ENCODE data around the gene TRNAU1AP. TPM values are rescaled to one million over a fixed set of nuclear protein-coding genes. Genes with fewer than 3 reads are reported as not detected.
"Not testable (repeated sequence)": the region's sequence is repeated elsewhere in the genome, so short reads cannot be mapped to it uniquely, and the experiment has no call there.

The TRNAU1AP gene
- total and polyA plus RNA-seq, 4 donors = 19.8 to 39.2 (median 32.9) TPM

- DNase-seq (peak in 1 of 2 donors; percentile 55), ATAC-seq (ENCODE audit: low FRiP score) (no peak)
- Histone ChIP-seq H3K4me3 (ENCODE audit: low read length in 2 of 2) (no peak overlapping the region), H3K9me3 (ENCODE audit: control insufficient read depth, low read length) (no peaks in the 10 kb centered on the region), H3K4me1 (ENCODE audit: control insufficient read depth in 1 of 2, insufficient read depth in 2 of 2, low read length in 2 of 2) (no peaks in the 10 kb centered on the region), H3K36me3 (ENCODE audit: control insufficient read depth in 1 of 2, insufficient read depth in 2 of 2, low read length in 1 of 2) (peaks cover 3 to 7% of the 10 kb centered on the region in 2 donors), H3K27ac (ENCODE audit: low read depth in 1 of 2, low read length in 2 of 2) (no peak overlapping the region), H3K27me3 (ENCODE audit: control insufficient read depth in 1 of 2, insufficient read depth in 2 of 2, low read length in 1 of 2) (no peaks in the 10 kb centered on the region)
- 73 to 74% methylated on average over 8 of the region's 8 CpGs for WGBS, 2 donors
- intact Hi-C loops (cut with DNase I) = loop anchor here (5.0 to 10.0 kb wide), 4 partner anchors 73 to 375 kb away; partner anchors contain the start of gene PHACTR4 (in 1 of the 2)
Measured at GRCh38 chr1:28509705-28510272, 43.1 kb upstream of the TRNAU1AP start.

GRCh38 chr1:28510273-28510969 lies 42.5 kb upstream of the TRNAU1AP start:
- H3K4me3 ChIP-seq (ENCODE audit: low read length in 2 of 2) = no peak overlapping the region
- 62 to 76% methylated on average over 8 of the region's 8 CpGs for WGBS, 2 donors
- no peaks in the 10 kb centered on the region for H3K27me3 ChIP-seq (ENCODE audit: control insufficient read depth in 1 of 2, insufficient read depth in 2 of 2, low read length in 1 of 2)
- intact Hi-C loops (cut with DNase I) = loop anchor here in 1 of 2 donors (10.0 kb wide), 1 partner anchor 374 kb away; no protein-coding TSS in a partner anchor
- H3K36me3 ChIP-seq (ENCODE audit: control insufficient read depth in 1 of 2, insufficient read depth in 2 of 2, low read length in 1 of 2) = peaks cover 3 to 7% of the 10 kb centered on the region in 2 donors
- no peaks in the 10 kb centered on the region for H3K9me3 ChIP-seq (ENCODE audit: control insufficient read depth, low read length)
- no peaks in the 10 kb centered on the region for H3K4me1 ChIP-seq (ENCODE audit: control insufficient read depth in 1 of 2, insufficient read depth in 2 of 2, low read length in 2 of 2)
- no peak overlapping the region for H3K27ac ChIP-seq (ENCODE audit: low read depth in 1 of 2, low read length in 2 of 2)
- ATAC-seq (ENCODE audit: low FRiP score) = no peak
- peak in 1 of 2 donors; percentile 34 for DNase-seq

- DNase-seq (no peak), ATAC-seq (ENCODE audit: low FRiP score) (no peak)
- Histone ChIP-seq H3K4me3 (ENCODE audit: low read length in 2 of 2) (no peak overlapping the region), H3K27me3 (ENCODE audit: control insufficient read depth in 1 of 2, insufficient read depth in 2 of 2, low read length in 1 of 2) (no peaks in the 10 kb centered on the region), H3K27ac (ENCODE audit: low read depth in 1 of 2, low read length in 2 of 2) (no peak overlapping the region), H3K4me1 (ENCODE audit: control insufficient read depth in 1 of 2, insufficient read depth in 2 of 2, low read length in 2 of 2) (no peaks in the 10 kb centered on the region), H3K36me3 (ENCODE audit: control insufficient read depth in 1 of 2, insufficient read depth in 2 of 2, low read length in 1 of 2) (peaks cover 3 to 7% of the 10 kb centered on the region in 2 donors), H3K9me3 (ENCODE audit: control insufficient read depth, low read length) (no peaks in the 10 kb centered on the region)
- 82 to 87% methylated on average over 2 of the region's 2 CpGs for WGBS, 2 donors
- intact Hi-C loops (cut with DNase I) = loop anchor here in 1 of 2 donors (10.0 kb wide), 1 partner anchor 374 kb away; no protein-coding TSS in a partner anchor
Measured at GRCh38 chr1:28510970-28511440, 41.9 kb upstream of the TRNAU1AP start.

- intact Hi-C loops (cut with DNase I) = loop anchor here in 1 of 2 donors (10.0 kb wide), 1 partner anchor 373 kb away; no protein-coding TSS in a partner anchor
- Histone ChIP-seq H3K36me3 (ENCODE audit: control insufficient read depth in 1 of 2, insufficient read depth in 2 of 2, low read length in 1 of 2) (peaks cover 3 to 7% of the 10 kb centered on the region in 2 donors), H3K4me1 (ENCODE audit: control insufficient read depth in 1 of 2, insufficient read depth in 2 of 2, low read length in 2 of 2) (no peaks in the 10 kb centered on the region), H3K27ac (ENCODE audit: low read depth in 1 of 2, low read length in 2 of 2) (no peak overlapping the region), H3K27me3 (ENCODE audit: control insufficient read depth in 1 of 2, insufficient read depth in 2 of 2, low read length in 1 of 2) (no peaks in the 10 kb centered on the region), H3K9me3 (ENCODE audit: control insufficient read depth, low read length) (no peaks in the 10 kb centered on the region), H3K4me3 (ENCODE audit: low read length in 2 of 2) (no peak overlapping the region)
- DNase-seq (peak in 1 of 2 donors; percentile 26), ATAC-seq (ENCODE audit: low FRiP score) (no peak)
- WGBS, 2 donors = 88 to 92% methylated on average over 7 of the region's 7 CpGs
Measured at GRCh38 chr1:28512058-28512611, 40.8 kb upstream of the TRNAU1AP start.

- H3K36me3 ChIP-seq (ENCODE audit: control insufficient read depth in 1 of 2, insufficient read depth in 2 of 2, low read length in 1 of 2); H3K27ac ChIP-seq (ENCODE audit: low read depth in 1 of 2, low read length in 2 of 2); H3K4me3 ChIP-seq (ENCODE audit: low read length in 2 of 2); H3K4me1 ChIP-seq (ENCODE audit: control insufficient read depth in 1 of 2, insufficient read depth in 2 of 2, low read length in 2 of 2); ATAC-seq (ENCODE audit: low FRiP score); H3K9me3 ChIP-seq (ENCODE audit: control insufficient read depth, low read length); H3K27me3 ChIP-seq (ENCODE audit: control insufficient read depth in 1 of 2, insufficient read depth in 2 of 2, low read length in 1 of 2): not testable (repeated sequence)
- peak in 1 of 2 donors; percentile 9 for DNase-seq
- WGBS, 2 donors = 90 to 92% methylated on average over 13 of the region's 13 CpGs
- intact Hi-C loops (cut with DNase I) = loop anchor here in 1 of 2 donors (10.0 kb wide), 1 partner anchor 370 kb away; no protein-coding TSS in a partner anchor
Measured at GRCh38 chr1:28514445-28514933, 38.4 kb upstream of the TRNAU1AP start.

- 97 to 100% methylated on average over 1 of the region's 1 CpG for WGBS, 2 donors
- Histone ChIP-seq H3K27ac (ENCODE audit: low read depth in 1 of 2, low read length in 2 of 2) (no peak overlapping the region), H3K36me3 (ENCODE audit: control insufficient read depth in 1 of 2, insufficient read depth in 2 of 2, low read length in 1 of 2) (peaks cover 0 to 3% of the 10 kb centered on the region in 2 donors), H3K27me3 (ENCODE audit: control insufficient read depth in 1 of 2, insufficient read depth in 2 of 2, low read length in 1 of 2) (no peaks in the 10 kb centered on the region), H3K4me1 (ENCODE audit: control insufficient read depth in 1 of 2, insufficient read depth in 2 of 2, low read length in 2 of 2) (no peaks in the 10 kb centered on the region), H3K9me3 (ENCODE audit: control insufficient read depth, low read length) (no peaks in the 10 kb centered on the region), H3K4me3 (ENCODE audit: low read length in 2 of 2) (no peak overlapping the region)
- no peak for DNase-seq
- intact Hi-C loops (cut with DNase I) = loop anchor here (5.0 to 10.0 kb wide), 2 partner anchors 361 to 368 kb away; no protein-coding TSS in a partner anchor
- no peak for ATAC-seq (ENCODE audit: low FRiP score)
Measured at GRCh38 chr1:28516518-28516956, 36.3 kb upstream of the TRNAU1AP start.

- no peak for ATAC-seq (ENCODE audit: low FRiP score)
- peaks cover 0 to 3% of the 10 kb centered on the region in 2 donors for H3K36me3 ChIP-seq (ENCODE audit: control insufficient read depth in 1 of 2, insufficient read depth in 2 of 2, low read length in 1 of 2)
- H3K9me3 ChIP-seq (ENCODE audit: control insufficient read depth, low read length) = no peaks in the 10 kb centered on the region
- H3K27me3 ChIP-seq (ENCODE audit: control insufficient read depth in 1 of 2, insufficient read depth in 2 of 2, low read length in 1 of 2) = no peaks in the 10 kb centered on the region
- DNase-seq = no peak
- intact Hi-C loops (cut with DNase I) = loop anchor here (5.0 to 10.0 kb wide), 2 partner anchors 360 to 367 kb away; no protein-coding TSS in a partner anchor
- H3K27ac ChIP-seq (ENCODE audit: low read depth in 1 of 2, low read length in 2 of 2) = no peak overlapping the region
- no peaks in the 10 kb centered on the region for H3K4me1 ChIP-seq (ENCODE audit: control insufficient read depth in 1 of 2, insufficient read depth in 2 of 2, low read length in 2 of 2)
- H3K4me3 ChIP-seq (ENCODE audit: low read length in 2 of 2) = peak overlapping the region in 1 of 2 donors; percentile 38
- WGBS, 2 donors = 6 to 7% methylated on average over 7 of the region's 7 CpGs
Measured at GRCh38 chr1:28517649-28517999, 35.3 kb upstream of the TRNAU1AP start.

GRCh38 chr1:28518000-28518744 lies 34.7 kb upstream of the TRNAU1AP start:
- Histone ChIP-seq H3K27me3 (ENCODE audit: control insufficient read depth in 1 of 2, insufficient read depth in 2 of 2, low read length in 1 of 2) (no peaks in the 10 kb centered on the region), H3K4me1 (ENCODE audit: control insufficient read depth in 1 of 2, insufficient read depth in 2 of 2, low read length in 2 of 2) (no peaks in the 10 kb centered on the region), H3K36me3 (ENCODE audit: control insufficient read depth in 1 of 2, insufficient read depth in 2 of 2, low read length in 1 of 2) (peaks cover 0 to 3% of the 10 kb centered on the region in 2 donors), H3K4me3 (ENCODE audit: low read length in 2 of 2) (peak overlapping the region; percentile 20 to 38), H3K27ac (ENCODE audit: low read depth in 1 of 2, low read length in 2 of 2) (peak overlapping the region in 1 of 2 donors; percentile 25), H3K9me3 (ENCODE audit: control insufficient read depth, low read length) (no peaks in the 10 kb centered on the region)
- intact Hi-C loops (cut with DNase I) = loop anchor here (2.0 to 10.0 kb wide), 3 partner anchors 85 to 367 kb away; no protein-coding TSS in a partner anchor
- ATAC-seq (ENCODE audit: low FRiP score) (peak; percentile 97), DNase-seq (peak; percentile 92 to 97)
- WGBS, 2 donors = 0% methylated on average over 66 to 92 of the region's 92 CpGs
